GM12878 (cell line): Measurements from ENCODE around the gene PTPRN2. TPM values are rescaled to one million over a fixed set of nuclear protein-coding genes. Genes with fewer than 3 reads are reported as not detected.
A peak's percentile ranks its signal among the peaks of the same experiment; 100 is the strongest.

ENCODE experiments used
- ATAC-seq: fragments of 200-7000 bp; cut with Tn5 transposase; 3 replicates; pipeline ENCODE4 v1.9.1; 2020; ENCODE audit warnings: mild to moderate bottlenecking, moderate library complexity
- BruUV-seq: library from RNA; stranded (reverse); fragments of 400-500 nt; replicated peaks from 2 replicates; lab custom pipeline; 2021; lab: Mats Ljungman, UMichigan
- CTCF ChIA-PET: fragments of 300-600 bp; sonication (Branson Sonifier 250); formaldehyde crosslinking; extraction: SDS; loops from one replicate; lab custom pipeline; 2021; ENCODE audit warnings: inconsistent platforms; lab: Yijun Ruan, JAX
- POLR2A ChIA-PET: fragments of 350-600 bp; formaldehyde crosslinking; extraction: SDS; loops from one replicate; lab custom pipeline; 2021; ENCODE audit warnings: inconsistent platforms; lab: Charles Lee
- RAD21 ChIA-PET: fragments of 300-600 bp; sonication (Branson Sonifier 250); formaldehyde crosslinking; loops from one replicate; lab custom pipeline; 2023; ENCODE audit warnings: antibody characterized with exemption; ENCODE audit not compliant: unreplicated experiment; lab: Charles Lee
- SMC1A ChIA-PET: fragments of 300-600 bp; sonication (Branson Sonifier 250); formaldehyde crosslinking; loops from one replicate; lab custom pipeline; 2023; ENCODE audit not compliant: unreplicated experiment, uncharacterized antibody; lab: Charles Lee
- DNase-seq: peaks from one replicate; pipeline ENCODE4 v3.0.0-alpha.2; 2011; ENCODE audit warnings: low read depth, low spot score
- FAIRE-seq: peaks from 3 replicates; lab custom pipeline; 2011; peaks lifted over from hg19 to GRCh38; lab: Jason Lieb, UNC
- H2AFZ ChIP-seq: 2 replicates; pipeline ENCODE4 v1.6.0; 2011; ENCODE audit warnings: low read depth, low read length, control low read depth; ENCODE audit not compliant: control insufficient read depth
- H3K27ac ChIP-seq: 2 replicates; pipeline ENCODE4 v1.5.1; 2011; ENCODE audit warnings: control low read depth; ENCODE audit not compliant: control insufficient read depth, insufficient read depth
- H3K27me3 ChIP-seq, 2 experiments: replicated peaks in 1 of 2; 2 replicates each; pipeline versions ENCODE4 v1.6.0 to v1.6.1; 2011; ENCODE audit warnings: low read length in 1 of 2; ENCODE audit not compliant: control insufficient read depth in 2 of 2, insufficient read depth in 2 of 2
- H3K36me3 ChIP-seq, 2 experiments: 2 replicates each; pipeline ENCODE4 v1.5.1; 2011; ENCODE audit warnings: low read length in 1 of 2; ENCODE audit not compliant: control insufficient read depth in 2 of 2, insufficient read depth in 2 of 2
- H3K4me1 ChIP-seq: 2 replicates; pipeline ENCODE4 v1.6.1; 2011; ENCODE audit warnings: mild to moderate bottlenecking, low read length, moderate library complexity, mixed read lengths; ENCODE audit not compliant: control insufficient read depth, insufficient read depth
- H3K4me2 ChIP-seq: 2 replicates; pipeline ENCODE4 v1.6.0; 2011; ENCODE audit warnings: control low read depth; ENCODE audit not compliant: control insufficient read depth, insufficient read depth
- H3K4me3 ChIP-seq: fragments of 200-600 bp; sonication (generic); 2 replicates; pipeline ENCODE4 v1.5.1; 2016
- H3K79me2 ChIP-seq: 2 replicates; pipeline ENCODE4 v1.6.0; 2011; ENCODE audit warnings: low read length; ENCODE audit not compliant: control insufficient read depth, insufficient read depth
- H3K9ac ChIP-seq: 2 replicates; pipeline ENCODE4 v1.8.0; 2011; ENCODE audit warnings: low read length, control low read depth, mixed read lengths; ENCODE audit not compliant: control insufficient read depth, insufficient read depth
- H3K9me3 ChIP-seq: replicated peaks from 3 replicates; pipeline ENCODE4 v1.5.1; 2011; ENCODE audit warnings: mild to moderate bottlenecking, low read length; ENCODE audit not compliant: control insufficient read depth, insufficient read depth
- H4K20me1 ChIP-seq: 2 replicates; pipeline ENCODE4 v1.6.0; 2011; ENCODE audit not compliant: control insufficient read depth, insufficient read depth
- IKZF2 ChIP-seq, 2 experiments: fragments of 450-650 bp; IDR thresholded peaks; 2 replicates each; pipeline ENCODE4 v1.6.1; 2017; ENCODE audit warnings: mild to moderate bottlenecking in 2 of 2, moderate library complexity in 2 of 2
- MEF2B ChIP-seq: fragments of 450-650 bp; IDR thresholded peaks from 2 replicates; pipeline ENCODE4 v1.6.1; 2018; ENCODE audit warnings: mild to moderate bottlenecking, moderate library complexity; ENCODE audit not compliant: partially characterized antibody, poor library complexity, severe bottlenecking
- MYC ChIP-seq: IDR thresholded peaks from 2 replicates; pipeline ENCODE4 v1.6.1; 2011; ENCODE audit warnings: mild to moderate bottlenecking, low read length, moderate library complexity, inconsistent platforms; ENCODE audit not compliant: insufficient read depth, insufficient replicate concordance, insufficient read length, severe bottlenecking
- ZNF384 ChIP-seq: IDR thresholded peaks from 2 replicates; pipeline ENCODE4 v1.6.1; 2012; ENCODE audit warnings: low read depth, mild to moderate bottlenecking, low read length, improper control_type of control experiment, borderline replicate concordance
- WGBS: methylation state at CpG from one replicate; pipeline ENCODE4 v1.1.6; 2016; ENCODE audit warnings: low lambda C conversion rate; ENCODE audit not compliant: insufficient replicate concordance, insufficient coverage; ENCODE audit errors: missing lambda C conversion rate; 5-methylcytosine and 5-hydroxymethylcytosine counted together
- in situ Hi-C: fragments of 300-500 bp; cut with MboI; formaldehyde crosslinking; loops from 9 replicates; pipeline ENCODE4 v1.14.3; 2018; ENCODE audit warnings: mixed read lengths
- intact Hi-C: fragments of 100-400 bp; cut with micrococcal nuclease; formaldehyde crosslinking; loops from one replicate; pipeline ENCODE4 v1.14.2; 2022; ENCODE audit not compliant: unreplicated experiment
- polyA plus RNA-seq, 11 experiments: library from polyadenylated mRNA; depleted of rRNA in 4 of 11; unstranded in 6 of 11; stranded (reverse) in 5 of 11; fragments of >200 nt; fragmentation: Nextera tagmentation in 4 of 11; fragmentation: Illumina TruSeq in 1 of 11; extraction: Ambion mirVana in 4 of 11; extraction: Trizol in 1 of 11; gene quantifications; 1 replicate in 1 of 11; 2 replicates in 10 of 11; pipeline versions ENCODE4 v1.2.1 to v1.2.3, GENCODE V29; 2011 to 2016; ENCODE audit warnings: inconsistent platforms in 2 of 11, missing spikeins in 2 of 11, low read depth in 1 of 11
- total RNA-seq, 4 experiments: library from RNA; depleted of rRNA in 3 of 4; stranded (reverse); fragments of >200 nt in 3 of 4; fragmentation: Illumina TruSeq in 1 of 4; extraction: Trizol in 1 of 4; gene quantifications; 2 replicates each; pipeline versions ENCODE4 v1.2.1 to v1.2.3, GENCODE V29; 2013 to 2021

PTPRN2 gene
- total and polyA plus RNA-seq, 10 of the 15 experiments (the other 5 are each of a cell fraction or from before 2014, with no cell fraction given), result 5.4 TPM; not detected in 9

DNA sequence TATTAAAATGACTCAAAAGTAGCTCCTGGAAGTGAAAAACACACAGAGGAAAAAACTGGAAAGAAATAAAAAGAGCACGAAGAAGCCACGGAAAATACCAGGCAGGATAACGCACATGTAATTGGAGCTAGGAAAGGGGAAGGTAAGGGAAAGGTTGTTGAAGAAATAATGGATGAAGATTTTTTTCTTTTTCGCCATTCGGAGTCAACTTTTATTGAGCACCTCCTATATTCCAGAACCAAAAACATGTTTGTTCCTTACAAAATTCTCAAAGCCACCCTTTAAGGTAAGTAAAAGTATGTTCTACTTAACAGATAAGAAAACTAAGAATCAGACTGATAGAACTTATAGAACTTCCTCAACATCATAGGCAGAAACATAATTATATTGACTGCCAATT is 32.8 kb upstream of the PTPRN2 start:
- in situ Hi-C loops, result no loop called here
- CTCF ChIA-PET, result interaction anchor here (0.6 to 1.4 kb wide), 3 partner anchors 30 to 357 kb away, joined by 3 to 7 read pairs (median 4); no protein-coding TSS in a partner anchor
- FAIRE-seq, result peak; percentile 80

DNA sequence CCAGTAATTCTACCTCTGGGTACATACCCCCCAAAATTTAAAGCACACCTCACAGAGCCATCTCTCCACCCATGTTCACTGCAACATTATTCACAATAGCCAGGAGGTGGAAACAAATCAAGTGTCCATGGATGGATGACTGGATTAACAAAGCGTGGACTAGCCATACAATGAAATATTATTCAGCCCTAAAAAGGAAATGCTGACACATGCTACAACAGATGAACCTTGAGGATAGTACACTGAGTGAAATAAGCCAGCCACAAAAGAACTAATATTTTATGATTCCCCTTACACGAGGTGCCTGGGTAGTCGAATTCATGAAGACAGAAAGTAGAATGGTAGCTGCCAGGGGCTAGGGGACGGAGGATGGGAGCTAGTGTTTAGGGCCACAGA is 31.1 kb upstream of the PTPRN2 start:
- intact Hi-C loops, result loop anchor here (10.0 kb wide), 1 partner anchor 356 kb away; no protein-coding TSS in a partner anchor
- FAIRE-seq (no peak), ATAC-seq (no peak), DNase-seq (no peak)
- no peaks in the 10 kb centered on the region; a peak in 1 of 4 replicates for H3K36me3 ChIP-seq
- BruUV-seq, result no TSS peak
- WGBS, result 95% methylated on average over 4 of the region's 4 CpGs
- ChIA-PET POLR2A (no interaction called here), CTCF (no interaction called here), SMC1A (interaction anchor here (1.8 kb wide), 1 partner anchor 11 kb away, joined by 4 read pairs; no protein-coding TSS in a partner anchor), RAD21 (no interaction called here)
- peaks cover 4% of the 10 kb centered on the region; the same call in 1 of the 2 replicates for H3K4me1 ChIP-seq
- no peak for TF ChIP-seq ZNF384
- no peak overlapping the region for H3K4me3 ChIP-seq
- no peak overlapping the region for H3K27ac ChIP-seq
- H3K79me2 ChIP-seq, result no peaks in the 10 kb centered on the region
- in situ Hi-C loops, result no loop called here
- no peaks in the 10 kb centered on the region for H4K20me1 ChIP-seq
- no peak overlapping the region for H3K4me2 ChIP-seq
- no peaks in the 10 kb centered on the region for H3K9me3 ChIP-seq
- H3K9ac ChIP-seq, result no peak overlapping the region
- H2AFZ ChIP-seq, result no peak overlapping the region
- no peaks in the 10 kb centered on the region for H3K27me3 ChIP-seq

More for the DNA sequence above, 32.8 kb upstream of the PTPRN2 start:
- no peak overlapping the region for H3K4me2 ChIP-seq
- no peak overlapping the region for H2AFZ ChIP-seq
- H3K9ac ChIP-seq, result no peak overlapping the region
- POLR2A ChIA-PET, result no interaction called here
- intact Hi-C loops, result no loop called here
- no peak overlapping the region for H3K27ac ChIP-seq
- WGBS, result 100% methylated on average over 5 of the region's 5 CpGs
- ATAC-seq, result no peak
- no peaks in the 10 kb centered on the region for H3K27me3 ChIP-seq
- H3K9me3 ChIP-seq, result no peaks in the 10 kb centered on the region
- H3K4me1 ChIP-seq, result no peaks in the 10 kb centered on the region
- no peak for TF ChIP-seq MEF2B
- no peak for TF ChIP-seq IKZF2 (IDR thresholded peaks at IDR 0.05)
- no peak for TF ChIP-seq MYC
- SMC1A ChIA-PET, result interaction anchor here (0.5 to 1.8 kb wide), 3 partner anchors 9 to 356 kb away, joined by 3 to 4 read pairs (median 3); no protein-coding TSS in a partner anchor
- no peaks in the 10 kb centered on the region; a peak in 1 of 4 replicates for H3K36me3 ChIP-seq
- RAD21 ChIA-PET, result no interaction called here
- no TSS peak for BruUV-seq
- H3K4me3 ChIP-seq, result no peak overlapping the region
- DNase-seq, result no peak
- H4K20me1 ChIP-seq, result no peaks in the 10 kb centered on the region
- H3K79me2 ChIP-seq, result no peaks in the 10 kb centered on the region
